DND-41 (cell line): ENCODE results near the gene BAD.

Source experiments
- EZH2 ChIP-seq: IDR thresholded peaks from 3 replicates; pipeline ENCODE4 v1.6.1; 2012; ENCODE audit warnings: borderline replicate concordance, low read depth, mild to moderate bottlenecking, moderate library complexity, low read length, inconsistent platforms; ENCODE audit not compliant: severe bottlenecking
- TF ChIP-seq, protein P1 (sequence below): IDR thresholded peaks from 2 replicates; pipeline ENCODE4 v1.5.1; 2012; ENCODE audit warnings: borderline replicate concordance, low read length, moderate library complexity, mild to moderate bottlenecking; ENCODE audit not compliant: poor library complexity, severe bottlenecking; ENCODE audit errors: extremely low read depth

DNA sequence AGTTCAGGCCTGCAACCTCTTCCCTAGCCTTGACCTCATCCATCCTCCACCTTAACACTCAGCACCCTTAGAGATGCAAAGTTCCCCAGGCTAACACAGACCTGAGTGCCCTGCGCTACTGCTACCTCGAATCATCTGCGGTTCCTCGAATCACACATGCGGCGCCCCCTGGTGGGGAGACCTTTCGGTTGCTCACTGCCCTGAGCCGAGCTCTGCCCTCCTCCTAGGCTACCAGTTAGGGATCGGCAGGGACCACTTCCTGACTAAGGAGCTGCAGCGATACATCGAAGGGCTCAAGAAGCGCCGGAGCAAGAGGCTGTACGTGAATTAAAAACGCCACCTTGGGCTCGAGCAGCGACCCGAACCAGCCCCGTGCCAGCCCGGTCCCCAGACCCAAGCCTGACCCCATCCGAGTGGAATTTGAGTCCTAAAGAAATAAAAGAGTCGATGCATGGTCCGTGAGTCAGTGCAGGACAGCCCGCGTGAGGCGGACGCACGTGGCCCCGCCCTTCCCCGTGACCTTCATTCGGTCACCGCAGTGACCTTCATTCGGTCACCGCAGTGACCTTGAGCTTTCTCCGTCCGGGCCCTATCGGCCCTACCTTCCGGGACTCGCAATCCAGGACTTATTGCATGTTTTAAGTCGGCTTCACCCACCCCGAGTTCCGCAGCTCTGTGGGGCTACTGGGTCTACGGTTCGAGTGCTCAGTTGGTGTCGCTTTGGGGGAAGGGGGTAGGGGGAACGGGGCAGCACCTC, 20.0 kb upstream of the BAD start:
- TF ChIP-seq, protein P1, sequence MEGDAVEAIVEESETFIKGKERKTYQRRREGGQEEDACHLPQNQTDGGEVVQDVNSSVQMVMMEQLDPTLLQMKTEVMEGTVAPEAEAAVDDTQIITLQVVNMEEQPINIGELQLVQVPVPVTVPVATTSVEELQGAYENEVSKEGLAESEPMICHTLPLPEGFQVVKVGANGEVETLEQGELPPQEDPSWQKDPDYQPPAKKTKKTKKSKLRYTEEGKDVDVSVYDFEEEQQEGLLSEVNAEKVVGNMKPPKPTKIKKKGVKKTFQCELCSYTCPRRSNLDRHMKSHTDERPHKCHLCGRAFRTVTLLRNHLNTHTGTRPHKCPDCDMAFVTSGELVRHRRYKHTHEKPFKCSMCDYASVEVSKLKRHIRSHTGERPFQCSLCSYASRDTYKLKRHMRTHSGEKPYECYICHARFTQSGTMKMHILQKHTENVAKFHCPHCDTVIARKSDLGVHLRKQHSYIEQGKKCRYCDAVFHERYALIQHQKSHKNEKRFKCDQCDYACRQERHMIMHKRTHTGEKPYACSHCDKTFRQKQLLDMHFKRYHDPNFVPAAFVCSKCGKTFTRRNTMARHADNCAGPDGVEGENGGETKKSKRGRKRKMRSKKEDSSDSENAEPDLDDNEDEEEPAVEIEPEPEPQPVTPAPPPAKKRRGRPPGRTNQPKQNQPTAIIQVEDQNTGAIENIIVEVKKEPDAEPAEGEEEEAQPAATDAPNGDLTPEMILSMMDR: peak; percentile 99
- no peak for TF ChIP-seq EZH2
